HK-2 (cell line): ENCODE measurements around the gene PLTP.

Experiments
- DNase-seq: peaks from one replicate; pipeline ENCODE4 v3.0.0-alpha.2; 2018; ENCODE audit not compliant: unreplicated experiment

Gene PLTP

DNA sequence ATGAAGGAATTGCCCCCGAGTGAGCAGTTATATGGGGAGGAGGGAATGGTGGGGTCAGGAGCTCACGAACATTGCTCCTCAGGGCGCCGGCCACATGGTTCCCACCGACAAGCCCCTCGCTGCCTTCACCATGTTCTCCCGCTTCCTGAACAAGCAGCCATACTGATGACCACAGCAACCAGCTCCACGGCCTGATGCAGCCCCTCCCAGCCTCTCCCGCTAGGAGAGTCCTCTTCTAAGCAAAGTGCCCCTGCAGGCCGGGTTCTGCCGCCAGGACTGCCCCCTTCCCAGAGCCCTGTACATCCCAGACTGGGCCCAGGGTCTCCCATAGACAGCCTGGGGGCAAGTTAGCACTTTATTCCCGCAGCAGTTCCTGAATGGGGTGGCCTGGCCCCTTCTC lies 13.7 kb downstream of the PLTP start:
- no peak for DNase-seq

DNA sequence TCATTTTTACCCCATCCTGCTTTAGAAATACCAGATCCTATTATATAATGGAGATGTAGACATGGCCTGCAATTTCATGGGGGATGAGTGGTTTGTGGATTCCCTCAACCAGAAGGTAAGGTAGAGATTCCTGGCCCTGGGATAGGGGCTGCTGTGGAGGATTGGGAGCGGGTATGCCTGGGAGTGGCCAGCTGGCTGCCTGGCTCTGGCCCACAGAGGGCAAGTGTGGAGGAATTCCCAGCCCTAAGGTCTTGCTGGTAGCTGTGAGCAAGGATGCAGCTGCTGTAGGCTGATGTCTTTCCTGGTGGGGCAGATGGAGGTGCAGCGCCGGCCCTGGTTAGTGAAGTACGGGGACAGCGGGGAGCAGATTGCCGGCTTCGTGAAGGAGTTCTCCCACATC lies 14.3 kb downstream of the PLTP start:
- DNase-seq = no peak

DNA sequence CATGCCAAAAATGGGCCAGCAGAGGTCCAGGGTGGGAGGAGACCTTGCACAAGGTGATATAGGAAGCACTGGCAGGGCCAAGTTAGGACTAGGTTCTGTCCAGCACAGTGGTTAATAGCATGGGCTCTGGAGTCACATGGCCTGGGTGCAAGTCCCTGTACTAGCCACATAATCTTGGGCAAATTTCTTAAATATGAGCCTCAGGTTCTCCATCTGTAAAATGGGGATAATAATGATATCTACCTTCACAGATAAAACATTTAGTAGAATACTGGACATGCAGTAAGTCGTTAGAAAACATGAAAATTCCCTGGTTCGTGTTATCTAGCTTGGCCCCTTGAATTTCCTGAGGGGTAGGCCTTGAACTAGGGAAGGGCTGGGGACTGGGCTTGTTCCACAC lies 14.7 kb downstream of the PLTP start:
- no peak for DNase-seq

DNA sequence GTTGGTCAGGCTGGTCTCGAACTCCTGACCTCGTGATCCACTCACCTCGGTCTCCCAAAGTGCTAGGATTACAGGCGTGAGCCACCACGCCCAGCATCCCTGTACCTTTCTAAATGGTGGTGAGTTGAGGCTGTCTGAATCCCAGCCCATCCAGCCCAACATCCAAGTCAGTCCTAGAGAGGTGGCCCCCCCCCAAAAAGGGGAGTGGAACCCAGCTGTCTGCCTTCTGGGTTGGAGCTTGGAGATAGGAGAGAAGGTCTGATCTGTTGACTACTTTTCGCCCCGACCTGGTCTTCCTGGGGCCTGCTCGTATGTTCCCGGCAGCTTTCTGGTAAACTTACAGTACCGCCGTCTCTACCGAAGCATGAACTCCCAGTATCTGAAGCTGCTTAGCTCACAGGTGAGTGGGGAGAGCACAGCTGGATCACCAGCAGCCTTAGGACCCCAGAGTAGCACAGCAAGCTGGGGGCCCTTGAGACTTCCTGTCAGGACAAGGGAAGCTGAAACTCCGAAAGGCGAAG lies 15.3 kb downstream of the PLTP start:
- DNase-seq = no peak

DNA sequence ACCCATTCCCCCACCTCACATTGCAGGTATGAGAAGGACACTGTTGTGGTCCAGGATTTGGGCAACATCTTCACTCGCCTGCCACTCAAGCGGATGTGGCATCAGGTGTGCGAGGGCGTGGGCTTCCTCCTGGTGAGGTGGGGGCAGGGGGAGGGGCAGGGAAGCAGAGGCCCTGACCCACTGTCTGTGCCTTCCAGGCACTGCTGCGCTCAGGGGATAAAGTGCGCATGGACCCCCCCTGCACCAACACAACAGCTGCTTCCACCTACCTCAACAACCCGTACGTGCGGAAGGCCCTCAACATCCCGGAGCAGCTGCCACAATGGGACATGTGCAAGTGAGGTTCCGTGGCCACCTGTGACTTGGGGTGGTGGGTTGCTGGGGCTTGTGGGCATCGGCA lies 17.2 kb downstream of the PLTP start:
- no peak for DNase-seq

DNA sequence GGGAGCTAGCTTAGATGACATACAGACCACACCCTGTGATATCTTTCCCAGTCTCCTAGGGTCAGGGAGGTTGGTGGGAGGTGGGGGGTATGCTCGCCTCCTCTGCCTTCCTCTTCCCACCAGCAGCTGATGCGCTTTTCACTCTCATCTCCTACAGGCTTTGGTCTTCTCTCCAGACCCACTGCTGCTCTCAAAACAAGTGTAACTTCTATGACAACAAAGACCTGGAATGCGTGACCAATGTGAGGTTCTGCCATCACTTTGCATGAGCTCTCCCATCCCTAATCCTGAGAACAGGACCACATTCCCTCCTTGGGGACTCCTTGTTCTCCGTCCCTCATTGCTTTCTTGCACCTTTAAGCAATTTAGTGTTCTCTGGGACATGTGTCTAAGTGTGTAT lies 18.1 kb downstream of the PLTP start:
- DNase-seq = no peak

DNA sequence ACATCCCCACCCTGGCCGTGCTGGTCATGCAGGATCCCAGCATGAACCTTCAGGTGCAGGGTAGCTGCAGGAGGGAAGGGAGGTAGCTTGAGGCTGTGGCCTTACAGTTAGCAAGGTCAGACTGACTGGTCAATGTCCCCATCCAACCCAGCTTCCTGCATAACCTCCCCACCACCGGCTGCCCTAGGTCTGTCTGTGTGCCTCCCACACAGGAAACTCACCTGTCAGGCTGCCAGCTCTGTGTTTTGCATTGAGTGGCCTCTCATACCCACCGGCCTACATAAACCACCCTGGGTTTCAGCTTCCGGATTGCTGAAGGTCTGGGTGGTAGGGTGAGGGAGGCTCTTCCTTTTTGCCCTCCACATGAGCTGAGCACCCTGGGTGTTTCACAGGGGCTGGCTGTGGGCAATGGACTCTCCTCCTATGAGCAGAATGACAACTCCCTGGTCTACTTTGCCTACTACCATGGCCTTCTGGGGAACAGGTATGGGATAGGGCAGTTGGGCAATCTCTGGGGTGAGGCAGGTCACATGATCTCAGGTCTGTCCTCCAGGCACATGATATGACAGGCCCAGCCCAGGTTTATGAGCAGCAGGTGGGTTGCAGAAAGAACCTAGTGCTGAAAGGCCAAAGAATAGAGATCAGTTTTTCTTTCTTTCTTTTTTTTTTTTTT lies 19.0 kb downstream of the PLTP start:
- DNase-seq = no peak

DNA sequence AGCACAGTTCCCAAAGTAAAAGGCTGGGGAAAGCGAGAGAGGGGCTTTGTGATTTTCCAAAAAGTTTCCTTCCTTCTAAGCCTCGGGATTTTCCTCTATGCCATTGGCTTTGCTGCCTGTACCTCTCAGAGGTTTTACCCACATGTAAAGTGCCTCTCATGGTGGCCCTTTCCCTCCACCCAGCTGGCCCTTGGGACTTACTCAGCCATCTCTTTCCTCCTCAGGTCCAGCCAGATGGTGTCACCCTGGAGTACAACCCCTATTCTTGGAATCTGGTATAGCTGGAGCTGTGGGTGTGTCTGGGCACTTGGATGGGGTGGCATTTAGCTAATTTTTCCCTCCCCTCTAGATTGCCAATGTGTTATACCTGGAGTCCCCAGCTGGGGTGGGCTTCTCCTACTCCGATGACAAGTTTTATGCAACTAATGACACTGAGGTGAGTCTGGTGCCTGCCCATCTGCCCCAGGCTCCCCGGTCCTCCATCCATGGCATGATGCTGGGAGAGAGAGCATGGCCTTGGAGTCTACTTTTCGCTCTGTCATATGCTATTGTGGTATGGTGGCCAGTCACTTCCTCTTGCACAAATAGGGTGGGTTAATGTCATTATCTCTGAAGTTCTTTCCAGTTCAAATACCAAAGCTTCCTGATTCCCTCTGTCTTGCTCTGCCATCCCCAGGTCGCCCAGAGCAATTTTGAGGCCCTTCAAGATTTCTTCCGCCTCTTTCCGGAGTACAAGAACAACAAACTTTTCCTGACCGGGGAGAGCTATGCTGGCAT lies 19.7 kb downstream of the PLTP start:
- DNase-seq = peak; percentile 44

DNA sequence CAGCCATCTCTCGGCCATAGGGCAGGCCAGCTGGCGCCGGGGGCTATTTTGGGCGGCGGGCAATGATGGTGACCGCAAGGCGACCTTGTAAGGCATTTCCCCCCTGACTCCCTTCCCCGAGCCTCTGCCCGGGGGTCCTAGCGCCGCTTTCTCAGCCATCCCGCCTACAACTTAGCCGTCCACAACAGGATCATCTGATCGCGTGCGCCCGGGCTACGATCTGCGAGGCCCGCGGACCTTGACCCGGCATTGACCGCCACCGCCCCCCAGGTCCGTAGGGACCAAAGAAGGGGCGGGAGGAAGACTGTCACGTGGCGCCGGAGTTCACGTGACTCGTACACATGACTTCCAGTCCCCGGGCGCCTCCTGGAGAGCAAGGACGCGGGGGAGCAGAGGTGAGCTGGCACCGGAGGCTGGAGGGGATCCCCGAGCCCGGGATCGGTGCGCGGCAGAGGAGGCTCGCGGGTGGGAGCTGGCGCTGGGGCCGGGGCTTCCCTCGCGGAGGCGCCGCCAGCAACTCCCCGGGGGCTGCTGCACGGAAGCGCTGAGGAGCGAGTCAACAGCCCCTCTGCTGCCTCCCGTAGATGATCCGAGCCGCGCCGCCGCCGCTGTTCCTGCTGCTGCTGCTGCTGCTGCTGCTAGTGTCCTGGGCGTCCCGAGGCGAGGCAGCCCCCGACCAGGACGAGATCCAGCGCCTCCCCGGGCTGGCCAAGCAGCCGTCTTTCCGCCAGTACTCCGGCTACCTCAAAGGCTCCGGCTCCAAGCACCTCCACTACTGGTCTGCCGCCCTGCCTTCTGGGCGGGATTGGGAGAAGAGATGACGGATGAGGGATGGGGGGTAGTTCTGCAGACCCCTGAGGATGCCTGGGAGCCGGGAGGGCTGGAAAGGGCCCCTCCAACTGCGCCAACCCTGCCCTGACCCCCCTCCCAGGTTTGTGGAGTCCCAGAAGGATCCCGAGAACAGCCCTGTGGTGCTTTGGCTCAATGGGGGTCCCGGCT lies 20.7 kb downstream of the PLTP start, which contains the start of the genes CTSA and NEURL2:
CTSA (plus strand) TSS at position 351 of the 999 bp plus-strand sequence; CDS start at position 585, 234 bp downstream.
NEURL2 (minus strand) TSS at position 224 of the 999 bp plus-strand sequence; CDS start at position 7, 217 bp downstream.
- peak; percentile 95 for DNase-seq

DNA sequence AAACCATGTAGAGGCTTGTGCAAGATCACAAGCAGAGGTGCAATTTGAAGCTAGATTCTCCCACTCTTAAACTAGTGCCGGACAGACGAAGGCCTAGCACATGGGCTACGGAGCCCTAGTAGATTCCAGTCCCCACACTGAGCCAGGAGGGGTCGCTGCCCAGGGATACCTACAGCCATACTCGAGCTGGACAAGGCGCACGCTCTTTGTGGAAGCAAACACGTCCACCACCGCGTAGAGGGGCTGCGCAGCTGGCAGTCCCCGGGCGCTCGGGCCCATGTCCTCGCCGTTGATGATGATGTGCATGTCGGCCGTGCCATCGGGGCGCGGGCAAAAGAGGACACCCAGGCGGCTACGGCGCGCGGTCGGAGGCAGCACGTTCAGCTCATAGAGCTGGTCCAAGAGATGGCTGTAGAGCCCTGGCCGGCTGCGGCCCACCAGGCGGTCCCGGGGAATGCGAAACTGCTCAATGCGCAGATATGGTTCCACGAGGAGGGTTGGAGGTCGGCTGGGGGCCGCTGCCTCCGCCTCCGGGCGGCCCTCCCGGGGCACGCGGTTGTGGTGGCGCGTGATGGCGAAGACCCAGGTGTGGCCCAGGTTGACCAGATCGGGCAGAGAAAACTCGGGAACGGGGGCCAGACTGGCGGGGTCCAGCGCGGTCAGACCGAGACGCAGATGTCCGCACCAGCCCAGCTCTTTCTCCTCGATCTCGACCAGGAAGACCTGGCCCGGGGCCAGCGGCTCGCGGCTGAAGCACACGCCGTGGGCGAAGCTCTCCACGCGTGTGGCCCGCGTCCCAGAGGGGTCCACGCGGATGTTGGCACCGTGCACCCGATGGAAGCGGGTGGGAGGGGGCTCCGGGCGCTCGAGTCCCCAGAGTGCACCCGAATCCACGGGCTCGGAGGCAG lies 21.6 kb downstream of the PLTP start:
- peak; percentile 92 for DNase-seq

DNA sequence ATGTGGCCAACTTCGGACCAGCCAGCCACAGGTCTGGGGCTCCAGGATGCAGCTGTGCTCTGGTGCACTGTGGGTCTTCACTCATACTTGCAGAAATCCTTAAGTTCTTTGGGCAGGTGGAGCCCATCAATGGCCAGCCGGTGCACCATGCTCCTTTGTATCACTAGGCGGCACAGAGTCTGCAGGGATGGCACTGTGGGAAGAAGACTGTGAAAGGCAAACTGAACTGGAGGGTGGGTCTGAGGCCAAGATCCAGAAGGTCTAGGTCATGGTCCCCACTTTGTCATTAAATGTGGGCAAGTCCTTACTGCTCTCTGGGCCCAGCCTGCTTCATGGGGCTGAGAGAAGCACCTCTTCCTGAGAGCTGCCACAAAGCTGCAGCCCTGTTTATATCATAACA lies 23.3 kb downstream of the PLTP start:
- no peak for DNase-seq

DNA sequence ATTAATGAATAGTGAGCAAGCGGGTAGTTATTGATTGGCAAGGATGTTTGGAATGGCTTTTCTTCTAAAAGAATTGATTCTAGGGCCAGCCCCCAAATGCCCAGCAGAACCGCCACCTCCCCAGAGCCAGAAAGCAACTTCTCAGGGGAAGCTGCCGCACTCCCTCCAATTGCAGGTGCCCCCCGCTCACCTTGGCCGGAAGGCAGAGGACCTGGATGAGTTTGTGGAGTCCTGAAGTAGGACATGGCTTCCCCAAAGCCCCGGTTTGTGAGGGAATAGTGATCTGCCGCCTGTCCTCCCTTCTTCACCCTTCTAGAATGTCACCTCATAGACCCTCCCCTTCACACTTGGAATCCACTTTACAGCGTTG lies 24.6 kb downstream of the PLTP start, which contains the start of gene SPATA25:
SPATA25 (minus strand) TSS at position 277 of the 370 bp plus-strand sequence; CDS start at position 245, 32 bp downstream.
- DNase-seq = no peak

DNA sequence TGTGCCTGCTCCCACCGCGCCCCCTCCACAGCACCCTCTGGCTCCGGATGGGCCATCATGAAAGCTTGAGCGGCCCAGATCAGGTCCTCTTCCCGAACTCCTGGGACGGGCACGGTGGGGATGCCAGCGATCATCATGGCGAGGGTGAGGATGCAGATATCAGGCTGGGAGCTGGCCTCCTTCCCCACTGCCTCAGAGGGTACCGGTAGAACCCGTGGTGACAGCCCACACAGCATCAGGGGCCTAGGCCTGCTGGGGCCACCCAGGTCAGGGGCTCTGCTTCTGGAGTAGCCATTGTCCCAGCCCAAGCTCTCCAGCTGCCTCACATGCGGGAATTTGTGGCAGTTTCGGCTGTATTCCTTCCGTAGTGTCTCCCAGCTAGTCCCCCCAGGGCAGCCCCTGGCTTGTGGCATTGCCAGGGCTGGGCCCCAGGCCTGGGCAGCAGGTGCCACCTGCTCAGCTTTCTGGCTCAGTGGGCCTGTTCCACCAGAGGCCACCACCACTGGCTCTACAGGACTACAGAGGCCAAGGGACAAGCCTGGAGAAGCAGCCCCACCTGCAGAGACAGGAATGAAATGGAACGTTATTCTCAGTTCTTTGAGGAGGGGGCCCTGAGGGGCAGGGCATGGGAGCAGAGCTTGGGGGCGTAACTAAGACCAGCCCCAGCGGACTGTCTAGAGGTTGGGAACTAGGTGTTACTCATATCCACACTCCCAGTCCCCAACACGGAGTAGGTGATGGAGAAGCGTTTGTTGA lies 25.2 kb downstream of the PLTP start:
- DNase-seq = no peak

DNA sequence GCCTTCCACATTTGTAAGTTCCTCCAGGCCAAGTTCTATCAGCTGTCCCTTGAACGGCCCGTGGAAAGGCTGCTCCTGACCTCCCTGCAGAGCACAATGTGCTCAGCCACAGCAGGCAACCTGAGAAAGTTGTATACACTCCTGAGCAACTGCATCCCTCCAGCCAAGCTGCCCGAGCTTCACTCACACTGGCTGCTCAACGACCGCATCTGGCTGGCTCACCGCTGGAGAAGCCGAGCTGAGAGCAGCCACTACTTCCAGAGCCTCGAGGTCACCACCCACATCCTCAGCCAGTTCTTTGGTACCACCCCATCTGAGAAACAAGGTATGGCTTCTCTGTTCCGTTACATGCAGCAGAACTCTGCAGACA lies 28.9 kb downstream of the PLTP start:
- no peak for DNase-seq

DNA sequence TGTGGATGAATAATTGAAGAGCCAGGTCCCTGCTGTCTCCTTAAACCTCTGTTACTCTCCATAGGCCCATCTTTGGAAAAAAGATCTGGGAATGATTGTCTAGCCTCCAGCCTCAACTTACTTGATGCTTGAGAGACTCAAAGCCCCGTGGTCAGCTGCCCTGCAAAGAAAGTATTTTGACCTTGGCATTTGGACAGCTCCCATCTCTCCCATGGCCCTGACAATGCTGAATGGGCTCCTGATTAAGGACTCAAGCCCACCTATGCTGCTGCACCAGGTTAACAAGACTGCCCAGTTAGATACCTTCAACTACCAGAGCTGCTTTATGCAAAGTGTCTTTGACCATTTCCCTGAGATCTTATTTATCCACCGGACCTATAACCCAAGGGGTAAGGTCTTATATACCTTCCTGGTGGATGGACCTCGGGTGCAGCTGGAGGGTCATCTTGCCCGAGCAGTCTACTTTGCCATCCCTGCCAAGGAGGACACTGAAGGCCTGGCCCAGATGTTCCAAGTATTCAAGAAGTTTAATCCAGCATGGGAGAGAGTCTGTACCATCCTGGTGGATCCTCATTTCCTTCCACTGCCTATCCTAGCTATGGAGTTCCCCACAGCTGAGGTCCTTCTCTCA lies 29.4 kb downstream of the PLTP start:
- no peak for DNase-seq

DNA sequence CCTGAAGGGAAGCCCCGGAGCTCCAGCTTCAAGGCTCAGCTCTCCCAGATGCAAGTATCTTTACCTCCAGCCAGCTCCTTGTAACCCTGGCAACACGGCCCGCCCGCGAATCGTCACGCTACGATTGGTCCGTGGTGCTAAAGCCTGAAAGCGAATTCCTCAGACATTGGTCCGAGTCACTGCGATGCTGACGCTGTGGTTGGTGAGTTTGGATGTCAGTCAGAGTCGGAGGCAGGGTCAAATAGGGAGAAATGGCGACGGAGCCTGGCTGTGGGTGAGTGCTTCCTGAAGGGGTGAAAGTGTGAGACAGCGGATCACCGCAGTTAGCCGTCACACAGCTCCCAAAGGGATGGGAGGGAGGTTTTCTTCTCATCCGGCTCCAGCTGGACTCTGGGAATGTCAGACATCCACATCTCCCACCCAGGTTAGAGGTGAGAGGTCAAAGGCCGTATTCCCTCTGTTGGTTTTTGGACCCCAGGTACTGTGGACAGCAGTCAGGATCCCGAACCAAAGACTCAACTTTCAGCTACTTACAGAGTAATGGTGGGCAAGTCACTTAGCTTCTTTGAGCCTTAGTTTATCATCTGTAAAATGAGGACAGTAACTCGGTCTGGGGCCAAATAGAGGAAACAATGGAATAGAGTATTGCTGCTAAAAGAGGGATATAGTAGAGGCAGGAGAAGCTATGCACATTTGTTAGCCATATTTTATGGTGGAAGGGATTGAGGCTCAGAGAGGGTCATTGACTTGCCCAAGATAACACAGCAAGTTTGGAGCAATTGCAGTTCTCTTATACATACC lies 30.8 kb downstream of the PLTP start, which contains the start of gene ZSWIM1:
ZSWIM1 (plus strand) TSS at position 240 of the 801 bp plus-strand sequence. CDS start 1,366 bp downstream, outside the sequence.
- peak; percentile 100 for DNase-seq

DNA sequence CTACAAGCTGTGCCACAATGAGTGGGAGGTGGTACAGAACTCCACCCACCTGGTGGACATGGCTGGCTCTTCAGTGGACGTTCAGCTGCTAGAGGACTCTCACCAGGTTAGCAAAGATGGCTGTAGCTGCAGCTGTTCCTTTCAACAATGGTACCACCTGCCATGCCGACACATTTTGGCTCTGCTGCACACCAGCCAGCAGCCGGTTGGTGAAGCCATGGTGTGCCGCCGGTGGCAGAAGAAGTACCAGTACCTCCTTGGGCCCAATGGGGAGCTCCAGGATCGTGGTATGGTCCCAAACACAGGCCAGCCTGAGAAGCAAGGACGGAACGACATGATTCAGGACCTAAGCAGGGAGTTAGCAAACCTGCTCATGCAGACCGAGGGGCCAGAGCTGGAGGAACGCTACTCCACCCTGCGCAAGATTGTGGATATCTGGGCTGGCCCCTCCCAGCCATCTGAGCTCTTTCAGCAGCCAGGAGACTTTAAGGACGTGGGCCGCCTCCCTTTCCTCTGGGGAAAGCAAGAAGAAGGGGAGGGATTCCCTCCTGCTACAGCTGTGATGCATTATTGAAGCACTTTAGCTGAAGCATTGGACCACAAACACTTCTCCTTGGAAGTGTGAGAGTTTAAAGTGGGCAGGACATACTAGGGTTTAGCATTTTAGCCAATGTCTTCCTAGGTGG lies 33.7 kb downstream of the PLTP start:
- DNase-seq = no peak

DNA sequence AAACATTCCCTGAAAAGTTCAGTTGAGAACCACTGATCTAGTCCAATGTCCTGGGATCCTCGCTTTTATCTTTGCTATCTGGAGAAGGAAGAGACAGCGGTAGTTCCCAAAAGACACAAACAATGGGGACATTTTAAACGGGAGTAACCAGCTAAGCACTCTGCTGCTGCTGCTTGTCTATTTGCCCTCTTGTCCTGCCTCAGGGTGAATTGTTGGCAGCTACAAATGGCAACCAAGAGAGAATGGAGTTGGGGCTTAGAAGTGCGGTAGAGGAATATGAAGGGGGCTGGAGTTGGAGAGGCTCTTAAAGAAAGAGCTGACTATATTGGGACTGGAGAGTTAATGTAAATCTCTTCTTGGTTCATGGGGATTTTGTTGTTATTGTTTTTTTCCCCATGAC lies 37.4 kb downstream of the PLTP start:
- DNase-seq = no peak
